GM19328 (cell line): ENCODE results near the gene DNAJB6.

Experiments used
- ATAC-seq: cut with Tn5 transposase; IDR thresholded peaks from one replicate; pipeline ENCODE4 v1.9.1; 2021; ENCODE audit warnings: mild to moderate bottlenecking, moderate library complexity; ENCODE audit not compliant: unreplicated experiment

DNAJB6 gene

DNA sequence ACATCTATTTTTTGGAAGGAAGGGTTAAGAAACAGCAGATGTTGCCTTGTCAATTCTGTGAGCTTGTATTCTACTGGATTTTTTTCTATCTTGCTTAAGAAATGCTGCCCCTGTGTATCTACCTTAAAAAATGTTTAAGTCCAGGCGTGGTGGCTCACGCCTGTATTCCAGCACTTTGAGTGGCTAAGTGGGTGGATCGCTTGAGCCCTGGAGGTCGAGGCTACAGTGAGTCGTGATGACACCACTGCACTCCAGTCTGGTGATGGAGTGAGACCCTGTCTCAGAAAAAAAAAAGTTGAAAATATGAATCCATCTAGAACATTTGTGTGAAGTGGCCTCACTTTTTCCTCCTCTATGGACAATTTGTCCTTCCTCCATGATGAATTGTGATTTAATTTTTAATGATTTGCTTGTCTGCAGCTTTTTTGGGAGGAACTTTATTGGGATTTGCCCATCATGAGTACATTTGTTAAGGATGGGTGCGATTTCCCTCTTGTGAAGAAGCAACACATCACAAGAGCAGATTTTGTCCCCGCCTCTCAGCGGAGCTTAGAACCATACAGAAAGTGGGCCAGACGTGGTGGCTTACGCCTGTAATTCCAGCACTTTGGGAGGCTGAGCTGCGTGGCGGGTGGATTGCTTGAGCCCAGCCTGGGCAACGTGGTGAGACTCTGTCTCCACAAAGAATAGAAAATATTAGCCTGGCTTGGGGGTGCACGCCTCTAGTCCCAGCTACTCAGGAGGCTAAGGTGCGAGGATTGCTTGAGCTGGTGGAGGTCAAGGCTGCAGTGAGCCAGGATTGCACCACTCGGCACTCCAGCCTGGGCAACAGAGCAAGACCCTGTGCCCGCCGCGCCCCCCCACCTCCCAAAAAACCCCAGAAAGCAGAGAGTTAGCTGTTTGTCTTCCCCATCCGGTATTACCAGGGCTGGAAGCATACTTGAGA lies 57.7 kb downstream of the DNAJB6 start:
- ATAC-seq = no peak

- no peak for ATAC-seq
Measured at GRCh38 chr7:157395206-157395605, 58.4 kb downstream of the DNAJB6 start.

DNA sequence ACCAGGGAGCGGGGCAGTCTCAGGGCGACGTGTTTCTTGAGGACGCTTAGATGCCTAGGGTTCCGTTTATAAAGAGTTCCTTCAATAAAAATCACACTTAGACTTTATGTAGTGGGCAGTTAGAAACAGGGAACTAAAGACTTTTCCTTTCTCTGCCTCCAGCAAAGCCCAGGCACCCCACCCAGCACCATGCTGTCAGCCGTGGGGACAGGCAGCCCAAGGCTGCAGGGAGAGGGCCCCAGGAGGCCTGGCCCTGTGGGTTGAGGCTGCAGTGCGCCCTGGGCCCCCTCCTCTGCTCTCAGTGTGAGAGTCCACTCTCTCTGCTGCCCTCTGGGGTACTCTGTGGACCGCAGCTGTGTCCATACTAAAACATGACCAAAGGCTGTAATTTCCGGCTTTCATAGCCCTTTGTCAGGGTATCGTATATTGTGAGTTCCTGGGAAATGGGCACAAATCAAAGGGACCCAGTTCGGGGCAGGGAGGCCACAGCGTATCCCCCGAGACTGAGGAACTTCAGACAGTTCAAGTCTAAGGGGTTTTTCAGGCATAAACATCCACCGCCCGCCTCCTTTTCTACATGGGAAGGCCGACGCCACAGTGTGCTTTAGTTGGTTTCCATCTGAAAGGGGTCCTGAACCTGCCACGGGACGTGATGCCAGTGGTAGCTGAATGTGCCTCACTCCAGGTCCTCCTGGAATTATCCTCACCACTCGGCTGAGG lies 59.7 kb downstream of the DNAJB6 start:
- ATAC-seq = no peak

GRCh38 chr7:157397036-157397720 lies 60.4 kb downstream of the DNAJB6 start:
- no peak for ATAC-seq

GRCh38 chr7:157397731-157398691 lies 61.2 kb downstream of the DNAJB6 start:
- no peak for ATAC-seq

DNA sequence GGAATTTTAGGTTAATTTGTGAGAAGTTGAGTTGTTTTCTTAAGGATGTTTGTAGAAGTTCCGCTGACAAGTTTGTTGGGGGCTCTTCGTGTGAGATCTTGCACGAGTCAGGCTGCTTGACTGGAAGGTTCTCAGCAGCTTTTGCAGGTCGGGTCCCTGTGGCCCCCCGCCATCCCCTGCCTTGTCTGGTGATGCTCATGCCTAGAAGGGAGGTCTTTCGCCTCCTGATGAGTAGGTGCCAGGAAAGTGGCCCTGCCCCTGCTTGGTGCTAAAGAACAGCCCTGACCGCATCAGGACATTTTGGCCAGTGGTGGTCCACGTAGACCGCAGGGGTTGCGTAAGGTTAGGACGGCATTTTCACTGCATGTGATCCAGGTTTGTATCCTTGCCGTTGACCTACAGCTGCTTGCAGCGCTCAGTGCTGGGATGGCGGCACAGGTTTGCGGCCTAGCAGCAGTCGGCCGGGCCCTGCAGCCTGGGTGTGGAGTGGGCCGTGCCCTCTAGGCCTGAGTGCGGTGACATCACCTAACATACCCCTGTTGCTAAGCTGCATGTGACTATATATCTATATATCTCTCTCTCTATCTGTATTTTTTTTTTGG lies 62.4 kb downstream of the DNAJB6 start:
- ATAC-seq = no peak

DNA sequence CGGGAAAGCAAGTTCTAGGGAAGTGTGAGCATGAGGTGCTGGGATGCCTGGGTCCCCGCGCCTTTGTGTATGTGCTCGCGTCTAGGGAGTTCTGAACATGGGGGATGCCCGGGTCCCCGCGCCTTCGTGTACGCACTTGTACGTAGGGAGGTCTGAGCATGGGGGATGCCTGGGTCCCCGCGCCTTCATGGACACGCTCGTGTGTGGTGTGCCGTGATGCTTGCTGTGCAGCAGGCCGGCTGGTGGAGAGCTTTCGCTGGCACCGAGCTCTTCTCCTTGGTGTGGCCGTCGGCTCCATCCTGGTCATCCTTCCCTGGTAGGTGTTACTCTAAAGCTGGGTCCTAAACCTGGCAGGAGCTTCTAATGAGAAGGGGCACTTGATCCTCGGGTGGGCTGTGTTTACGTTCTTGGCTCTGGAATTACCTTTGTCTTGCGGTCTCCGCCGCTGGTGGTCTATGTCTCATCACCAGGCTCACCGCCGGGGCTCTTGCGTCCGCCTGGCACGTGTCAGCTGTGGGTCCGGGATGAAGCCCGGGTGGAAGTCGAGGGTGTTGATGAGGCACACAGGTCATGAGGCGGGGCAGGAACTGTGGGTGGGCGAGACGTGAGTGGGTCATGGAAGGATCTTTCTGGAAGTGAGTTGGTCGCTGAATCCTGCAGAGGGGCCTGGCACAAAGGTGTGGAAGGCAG lies 63.5 kb downstream of the DNAJB6 start:
- ATAC-seq = no peak

- no peak for ATAC-seq
Measured at GRCh38 chr7:157401567-157402387, 65.0 kb downstream of the DNAJB6 start.

- ATAC-seq = no peak
Measured at GRCh38 chr7:157402388-157402703, 65.5 kb downstream of the DNAJB6 start.

DNA sequence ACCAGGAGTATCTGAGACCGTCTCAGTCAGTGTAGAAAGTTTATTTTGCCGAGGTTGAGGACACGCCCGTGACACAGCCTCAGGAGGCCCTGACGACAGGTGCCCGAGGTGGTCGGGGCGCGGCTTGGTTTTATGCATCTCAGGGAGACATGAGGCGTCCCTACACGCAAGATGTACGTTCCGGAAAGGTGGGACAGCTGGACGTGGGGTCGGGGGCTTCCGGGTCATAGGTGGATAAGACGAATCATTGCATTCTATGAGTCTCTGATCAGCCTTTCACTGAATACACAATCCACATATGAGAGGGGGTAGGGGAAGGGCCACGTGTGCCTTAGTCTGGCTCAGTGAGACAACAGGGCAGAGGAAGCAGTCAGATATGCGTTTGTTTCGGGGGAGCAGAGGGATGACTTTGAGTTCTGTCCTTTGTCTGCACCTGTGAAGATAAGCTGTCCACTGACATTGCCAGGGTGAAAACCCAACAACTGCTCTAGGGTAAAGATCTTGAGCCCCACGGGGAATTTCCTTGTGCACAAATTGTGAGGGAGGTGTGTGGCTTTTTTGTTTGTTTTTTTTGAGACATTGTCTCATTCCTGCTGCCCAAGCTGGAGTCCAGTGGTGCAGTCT lies 66.2 kb downstream of the DNAJB6 start:
- ATAC-seq = no peak

DNA sequence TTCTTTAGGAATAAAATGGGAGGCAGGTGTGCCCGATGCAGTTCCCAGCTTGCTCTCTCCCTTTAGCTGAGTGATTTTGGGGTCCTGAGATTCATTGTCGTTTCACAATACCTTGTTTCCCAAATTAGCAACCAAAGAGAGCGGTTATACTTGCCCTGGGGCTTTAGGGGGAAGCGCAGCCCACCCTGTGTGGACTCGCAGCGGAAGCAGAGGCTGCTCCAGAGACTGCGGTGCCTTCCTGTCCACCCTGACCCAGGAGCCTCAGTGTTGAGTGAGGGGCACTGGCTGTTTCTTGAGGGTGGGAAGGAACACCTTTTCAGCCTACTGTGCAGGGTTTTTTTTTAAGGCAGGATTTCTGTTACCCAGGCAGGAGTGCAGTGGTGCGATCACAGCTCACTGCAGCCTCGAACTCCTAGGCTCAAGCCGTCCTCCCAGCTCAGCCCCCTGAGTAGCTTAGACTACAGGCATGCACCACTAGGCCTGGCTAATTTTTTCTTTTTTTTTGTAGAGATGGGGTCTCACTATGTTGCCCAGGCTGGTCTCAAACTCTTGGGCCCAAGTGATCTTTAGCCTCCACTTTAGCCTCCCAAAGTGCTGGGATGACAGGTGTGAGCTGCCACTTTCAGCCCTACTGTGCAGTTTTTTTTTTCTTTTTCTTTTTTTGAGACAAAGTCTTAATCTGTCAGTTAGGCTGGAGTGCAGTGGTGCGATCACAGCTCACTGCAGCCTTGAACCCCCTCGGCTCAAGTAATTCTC lies 67.0 kb downstream of the DNAJB6 start:
- no peak for ATAC-seq

GRCh38 chr7:157404845-157405481 lies 68.2 kb downstream of the DNAJB6 start:
- no peak for ATAC-seq

DNA sequence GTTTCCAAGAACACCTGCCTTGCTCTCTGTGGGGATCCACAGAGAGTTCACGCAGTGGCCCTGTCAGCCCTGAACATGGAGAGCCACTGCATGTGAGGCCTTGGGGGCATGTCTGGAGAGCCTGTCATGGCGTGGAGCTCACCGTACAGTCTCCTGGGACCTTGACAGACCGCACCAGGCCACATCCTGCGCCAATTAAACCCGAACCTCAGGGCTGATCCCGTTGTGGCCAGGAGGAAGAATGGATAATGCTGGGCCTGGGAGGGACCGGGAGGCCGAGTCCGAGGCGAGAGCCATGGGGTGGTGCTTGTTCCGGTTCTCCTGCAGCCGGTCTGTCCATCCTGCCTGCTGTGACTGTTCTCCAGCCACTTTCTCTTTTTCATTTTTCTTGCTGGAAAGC lies 68.7 kb downstream of the DNAJB6 start:
- no peak for ATAC-seq

DNA sequence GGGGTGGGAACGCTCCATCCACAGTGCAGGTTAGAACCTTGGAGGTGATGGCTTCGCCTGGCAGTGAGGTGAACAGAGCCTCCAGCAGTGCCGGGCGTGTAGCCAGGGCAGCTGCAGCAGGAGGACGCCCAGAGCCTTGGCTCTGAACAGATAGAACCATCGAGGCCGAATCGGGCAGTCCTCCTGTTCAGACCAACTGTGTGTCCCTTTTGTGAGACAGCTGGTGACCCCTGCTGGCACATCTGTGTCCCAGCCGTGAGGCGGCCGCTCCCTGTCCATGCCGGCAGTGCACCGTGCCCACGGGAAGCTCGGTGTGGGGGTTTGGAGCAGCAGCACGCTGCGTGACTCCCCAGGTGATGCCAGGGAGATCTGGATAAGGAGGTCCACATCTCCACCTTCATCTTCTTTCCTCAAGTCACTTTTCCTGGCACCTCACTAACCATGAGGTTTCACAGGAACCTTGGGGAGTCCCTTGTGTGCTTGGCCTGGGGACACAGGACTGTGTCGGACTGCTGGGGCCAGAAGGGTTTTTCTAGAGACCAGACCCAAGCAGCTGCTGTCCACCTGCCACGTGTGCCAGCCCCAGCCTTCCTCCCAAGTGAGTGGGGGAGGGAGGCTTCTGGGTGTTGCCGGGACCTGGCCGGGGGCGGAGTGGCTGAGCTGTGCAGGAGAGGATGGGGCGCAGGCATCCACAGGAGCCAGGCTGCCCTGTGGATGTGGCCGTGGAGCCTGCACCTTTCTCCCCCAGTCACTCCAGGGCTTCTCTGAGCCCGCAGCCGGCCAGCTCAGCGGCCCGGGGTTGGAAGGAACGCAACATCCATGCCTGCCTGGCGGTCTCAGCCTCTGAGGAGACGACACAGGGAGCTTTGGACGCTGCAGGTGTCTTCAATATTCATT lies 69.4 kb downstream of the DNAJB6 start:
- no peak for ATAC-seq

DNA sequence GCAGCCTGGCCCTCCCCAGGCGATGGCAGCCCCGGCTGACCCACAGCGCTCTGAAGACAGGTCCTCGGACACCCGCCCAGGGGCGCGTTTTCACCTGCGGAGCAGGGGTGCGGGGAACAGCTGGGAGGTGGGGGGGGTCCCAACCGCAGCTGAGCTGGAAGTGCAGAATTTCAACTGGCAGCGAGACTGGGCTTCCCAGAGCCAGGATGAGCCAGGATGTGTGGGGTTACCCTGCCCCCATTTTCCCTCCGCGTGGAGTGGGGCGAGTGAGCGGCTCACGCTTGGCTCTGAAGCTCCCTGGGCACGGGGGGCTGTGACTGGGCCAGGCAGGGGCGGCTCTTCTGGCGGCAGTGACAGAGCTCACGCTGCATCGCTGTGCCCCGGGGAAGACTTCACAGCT lies 70.2 kb downstream of the DNAJB6 start:
- ATAC-seq = no peak
